ENCODE data around the gene COPB2.

GRCh38 chr3:139434228-139434627 lies 44.8 kb upstream of the COPB2 start:
- TF ChIP-seq, protein P1, sequence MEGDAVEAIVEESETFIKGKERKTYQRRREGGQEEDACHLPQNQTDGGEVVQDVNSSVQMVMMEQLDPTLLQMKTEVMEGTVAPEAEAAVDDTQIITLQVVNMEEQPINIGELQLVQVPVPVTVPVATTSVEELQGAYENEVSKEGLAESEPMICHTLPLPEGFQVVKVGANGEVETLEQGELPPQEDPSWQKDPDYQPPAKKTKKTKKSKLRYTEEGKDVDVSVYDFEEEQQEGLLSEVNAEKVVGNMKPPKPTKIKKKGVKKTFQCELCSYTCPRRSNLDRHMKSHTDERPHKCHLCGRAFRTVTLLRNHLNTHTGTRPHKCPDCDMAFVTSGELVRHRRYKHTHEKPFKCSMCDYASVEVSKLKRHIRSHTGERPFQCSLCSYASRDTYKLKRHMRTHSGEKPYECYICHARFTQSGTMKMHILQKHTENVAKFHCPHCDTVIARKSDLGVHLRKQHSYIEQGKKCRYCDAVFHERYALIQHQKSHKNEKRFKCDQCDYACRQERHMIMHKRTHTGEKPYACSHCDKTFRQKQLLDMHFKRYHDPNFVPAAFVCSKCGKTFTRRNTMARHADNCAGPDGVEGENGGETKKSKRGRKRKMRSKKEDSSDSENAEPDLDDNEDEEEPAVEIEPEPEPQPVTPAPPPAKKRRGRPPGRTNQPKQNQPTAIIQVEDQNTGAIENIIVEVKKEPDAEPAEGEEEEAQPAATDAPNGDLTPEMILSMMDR (IDR thresholded peaks at IDR 0.05; ENCODE audit: low read depth, low read length, poor library complexity, severe bottlenecking): no peak
- TF ChIP-seq EZH2phosphoT487 (IDR thresholded peaks at IDR 0.05; ENCODE audit: borderline replicate concordance, low read length): no peak
